ENCODE results near the gene CSGALNACT2.

CSGALNACT2 gene

DNA sequence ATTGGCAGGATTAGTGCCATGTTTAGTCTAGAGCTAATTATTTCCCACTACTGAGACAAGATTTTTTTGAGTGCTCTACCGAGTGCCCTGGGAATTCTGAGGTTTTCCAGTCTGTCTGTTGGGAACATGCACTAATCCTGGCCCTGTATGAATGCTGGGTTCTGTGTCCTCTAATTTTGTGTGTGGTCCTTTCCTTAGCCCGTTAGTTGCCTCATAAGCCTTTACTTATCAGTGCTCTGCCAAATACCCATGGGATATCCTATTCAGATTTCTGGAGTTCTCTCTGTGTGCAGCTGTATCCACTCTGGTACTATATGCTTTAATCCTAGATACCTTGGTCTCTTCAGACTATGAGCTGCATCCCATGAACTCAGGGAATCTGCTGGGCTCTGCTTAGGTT lies 13.1 kb downstream of the CSGALNACT2 start:
- DNase-seq (ENCODE audit: low read depth), result no peak
- no peak for TF ChIP-seq CTCF (conservative IDR thresholded peaks at IDR 0.05; ENCODE audit: low read length)
- H3K4me3 ChIP-seq (ENCODE audit: low read length), result no peak overlapping the region

DNA sequence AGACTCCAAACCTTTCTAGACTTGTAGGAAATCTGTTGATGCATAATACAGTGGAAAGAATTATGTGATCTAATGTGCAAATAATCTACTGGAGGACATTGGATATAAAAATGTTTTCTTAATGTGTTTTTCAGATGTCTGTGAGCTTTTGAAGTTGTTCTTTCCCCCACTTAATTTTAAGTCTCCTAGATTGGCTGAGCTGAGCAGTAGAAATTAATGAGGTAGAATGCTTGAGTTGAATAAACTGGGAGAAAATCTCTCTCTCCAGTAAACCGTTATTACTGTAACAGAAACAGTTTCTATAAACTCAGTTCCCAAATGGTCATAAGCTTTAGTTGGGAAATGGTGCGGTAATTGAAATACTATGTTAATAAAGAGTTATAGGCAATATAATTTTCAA lies 15.7 kb downstream of the CSGALNACT2 start:
- no peak for DNase-seq (ENCODE audit: low read depth)
- TF ChIP-seq CTCF (conservative IDR thresholded peaks at IDR 0.05; ENCODE audit: low read length), result no peak
- H3K4me3 ChIP-seq (ENCODE audit: low read length), result no peak overlapping the region

- no peak for TF ChIP-seq CTCF (conservative IDR thresholded peaks at IDR 0.05; ENCODE audit: low read length)
- no peak overlapping the region for H3K4me3 ChIP-seq (ENCODE audit: low read length)
- DNase-seq (ENCODE audit: low read depth), result no peak
Observed at GRCh38 chr10:43155221-43155620, 17.0 kb downstream of the CSGALNACT2 start.

DNA sequence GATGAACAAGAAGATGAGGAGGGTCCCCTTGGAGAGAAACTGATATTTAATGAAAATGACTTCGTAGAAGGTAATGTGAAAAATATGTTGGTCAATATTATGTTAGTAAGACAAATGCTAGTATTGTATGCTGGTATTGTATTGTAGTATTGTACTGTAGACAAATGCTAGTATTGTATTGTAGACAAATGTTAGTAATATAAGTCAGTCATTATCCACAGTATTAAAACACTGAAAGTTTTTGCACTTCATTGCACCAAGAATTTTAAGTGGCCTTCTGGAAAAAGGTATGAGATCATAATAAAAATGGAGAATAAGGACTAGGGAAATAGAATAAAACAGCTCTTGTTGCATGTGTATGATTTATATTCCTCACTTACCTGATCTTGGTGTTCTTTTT lies 17.5 kb downstream of the CSGALNACT2 start:
- no peak overlapping the region for H3K4me3 ChIP-seq (ENCODE audit: low read length)

GRCh38 chr10:43156590-43157341 lies 18.5 kb downstream of the CSGALNACT2 start:
- no peak overlapping the region for H3K4me3 ChIP-seq (ENCODE audit: low read length)
- peak; percentile 33 for DNase-seq (ENCODE audit: low read depth)
- peak; percentile 24 for TF ChIP-seq CTCF (conservative IDR thresholded peaks at IDR 0.05; ENCODE audit: low read length)

More for the DNA sequence above, 17.5 kb downstream of the CSGALNACT2 start:
- TF ChIP-seq CTCF (conservative IDR thresholded peaks at IDR 0.05; ENCODE audit: low read length), result no peak
- no peak for DNase-seq (ENCODE audit: low read depth)

DNA sequence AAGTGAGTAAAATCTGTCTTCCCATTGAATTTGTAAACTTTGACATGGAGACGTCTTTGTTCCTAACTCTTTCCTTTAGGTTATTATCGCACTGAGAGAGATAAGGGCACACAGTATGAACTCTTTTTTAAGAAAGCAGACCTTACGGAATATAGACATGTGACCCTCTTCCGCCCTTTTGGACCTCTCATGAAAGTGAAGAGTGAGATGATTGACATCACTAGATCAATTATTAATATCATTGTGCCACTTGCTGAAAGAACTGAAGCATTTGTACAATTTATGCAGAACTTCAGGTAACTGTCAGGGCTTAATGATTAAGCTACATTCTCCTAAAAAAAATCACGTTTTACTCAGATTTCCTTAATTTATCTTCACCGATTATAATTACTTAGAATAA lies 20.4 kb downstream of the CSGALNACT2 start:
- no peak overlapping the region for H3K4me3 ChIP-seq (ENCODE audit: low read length)
- no peak for TF ChIP-seq CTCF (conservative IDR thresholded peaks at IDR 0.05; ENCODE audit: low read length)
- no peak for DNase-seq (ENCODE audit: low read depth)

All from AG10803 (cell line).